HG03432 (cell line): ENCODE measurements around the gene CPED1.
A peak's percentile ranks its signal among the peaks of the same experiment; 100 is the strongest.
"Not testable (repeated sequence)": the region's sequence is repeated elsewhere in the genome, so short reads cannot be mapped to it uniquely, and the experiment has no call there.

Experiments used
- ATAC-seq: cut with Tn5 transposase; IDR thresholded peaks from one replicate; pipeline ENCODE4 v1.9.1; 2021; ENCODE audit warnings: mild to moderate bottlenecking, moderate library complexity; ENCODE audit not compliant: unreplicated experiment

The CPED1 gene

DNA sequence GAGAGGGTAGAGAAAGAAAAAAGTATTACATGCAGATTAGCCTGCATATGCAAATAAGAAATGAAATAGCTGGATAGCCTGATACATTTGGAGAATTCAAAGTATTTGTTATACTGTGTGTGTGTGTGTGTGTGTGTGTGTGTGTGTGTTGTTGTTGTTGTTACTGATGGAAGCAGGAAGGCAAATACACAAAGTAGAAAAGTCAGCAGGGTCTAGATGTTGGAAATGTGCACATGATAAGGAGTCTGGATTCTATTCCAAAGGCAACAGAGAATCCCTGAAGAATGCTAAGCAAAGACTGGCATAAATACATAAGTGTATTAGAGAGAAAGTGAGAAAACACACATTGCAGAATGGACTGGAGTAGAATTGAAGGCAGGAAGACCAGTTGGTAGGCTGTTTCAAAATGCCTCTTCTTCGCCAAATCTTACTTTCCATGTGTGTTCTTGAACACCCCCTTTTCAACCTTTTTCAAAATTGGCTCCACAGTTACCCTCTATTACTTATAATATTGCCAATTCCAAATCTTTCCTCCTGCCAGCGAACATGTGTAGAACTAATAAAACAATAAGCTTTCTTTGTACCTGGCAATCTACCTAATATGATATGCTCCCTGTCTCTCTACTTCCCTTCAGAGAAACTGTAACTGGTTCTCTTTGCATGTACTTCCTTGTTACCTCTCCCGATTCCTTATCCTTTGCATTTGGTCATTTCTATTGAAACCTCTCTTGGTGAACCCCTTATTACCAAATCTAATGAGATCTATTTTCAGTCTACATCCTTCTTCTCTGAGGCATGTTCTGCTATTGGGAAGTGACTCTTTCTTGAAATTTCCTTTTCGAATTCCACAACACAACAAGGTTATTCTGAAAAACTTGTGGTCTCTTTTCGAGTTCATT, 6.2 kb downstream of the CPED1 start:
- ATAC-seq: no peak

DNA sequence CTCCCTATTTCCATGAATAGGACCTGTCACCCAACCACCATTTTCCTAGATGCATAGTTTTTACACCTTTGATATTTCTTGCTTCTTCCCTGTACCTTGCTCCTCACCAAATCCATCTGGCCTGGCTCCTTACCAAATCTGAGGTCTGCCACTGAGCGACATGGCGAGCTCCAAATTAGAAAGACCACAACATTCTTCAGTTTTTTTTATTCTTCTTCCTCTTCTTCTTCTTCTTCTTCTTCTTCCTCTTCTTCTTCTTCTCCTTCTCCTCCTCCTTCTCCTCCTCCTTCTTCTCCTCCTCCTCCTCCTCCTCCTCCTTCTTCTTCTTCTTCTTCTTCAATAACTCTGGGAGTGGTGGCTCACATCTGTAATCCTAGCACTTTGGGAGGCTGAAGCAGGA, 7.1 kb downstream of the CPED1 start:
- no peak for ATAC-seq

DNA sequence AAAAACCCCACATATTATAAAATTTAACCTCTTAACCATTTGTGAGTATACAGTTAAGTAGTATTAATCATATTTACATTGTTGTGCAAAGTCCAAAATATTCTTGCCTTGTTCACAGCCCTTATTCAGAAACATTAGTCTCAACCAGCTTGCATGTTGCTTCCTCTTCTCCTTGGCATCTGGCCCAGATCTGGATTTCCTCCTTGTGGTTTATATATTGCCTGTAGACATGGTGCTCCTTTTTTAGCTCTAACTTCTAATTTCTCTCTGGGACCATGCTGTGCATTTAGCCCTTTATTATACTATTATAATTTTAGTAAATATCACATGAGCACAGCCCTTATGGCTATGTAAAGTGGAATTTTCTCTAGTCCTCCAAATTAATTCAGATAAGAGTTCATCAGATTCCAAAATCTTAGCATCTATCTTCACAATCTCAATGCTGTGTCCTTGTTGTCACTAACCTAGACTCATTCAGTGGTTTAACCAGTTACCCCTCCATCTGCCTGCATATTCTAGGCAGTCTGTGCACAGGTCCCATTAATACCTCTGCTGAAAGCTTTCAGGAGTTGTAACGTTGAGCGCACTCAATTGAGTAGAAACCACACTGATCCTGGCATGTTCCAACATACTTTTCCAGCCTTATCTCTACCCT, 7.9 kb downstream of the CPED1 start:
- peak; percentile 63 for ATAC-seq

DNA sequence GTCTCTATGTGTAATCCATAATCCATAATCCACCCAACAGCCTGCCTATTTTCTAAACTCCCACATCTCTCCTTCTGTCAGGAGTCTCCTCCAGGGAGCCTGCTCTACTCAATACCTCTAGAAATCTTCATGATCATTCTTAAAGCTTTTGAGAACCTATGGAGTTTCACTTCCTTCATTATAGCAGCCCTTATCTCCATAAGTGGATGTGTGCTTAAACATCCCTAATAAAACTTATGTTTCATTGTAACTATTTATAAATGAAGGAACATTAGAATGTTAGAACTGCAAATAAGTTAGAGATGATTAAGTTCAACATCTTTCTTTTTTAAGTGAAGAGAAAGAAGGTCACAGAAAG, 8.5 kb downstream of the CPED1 start:
- peak; percentile 31 for ATAC-seq

DNA sequence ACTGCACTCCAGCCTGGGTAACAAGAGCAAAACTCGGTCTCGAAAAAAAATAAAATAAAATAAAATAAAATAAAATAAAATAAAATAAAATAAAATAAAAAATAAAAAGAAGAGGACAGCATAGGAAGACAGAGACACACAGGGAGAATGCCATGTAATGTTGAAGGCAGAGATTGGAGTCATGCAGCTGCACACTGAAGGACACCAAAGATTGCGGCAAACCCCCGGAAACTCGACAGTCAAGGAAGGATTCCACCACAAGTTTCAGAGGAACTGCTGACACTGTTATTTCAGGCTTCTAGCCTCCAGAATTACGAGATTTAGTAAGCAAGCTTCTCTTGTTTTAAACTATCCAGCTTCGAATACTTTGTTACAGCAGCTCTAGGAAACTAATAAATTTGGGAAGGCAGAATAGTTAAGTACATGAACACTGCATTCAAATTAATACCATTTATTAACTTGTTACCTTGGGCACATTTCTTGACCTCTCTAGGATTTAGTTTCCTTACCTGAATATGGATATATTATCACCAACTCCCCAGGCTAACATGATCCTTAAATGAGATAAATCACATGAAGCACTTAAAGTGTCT, 9.5 kb downstream of the CPED1 start:
- no peak for ATAC-seq

DNA sequence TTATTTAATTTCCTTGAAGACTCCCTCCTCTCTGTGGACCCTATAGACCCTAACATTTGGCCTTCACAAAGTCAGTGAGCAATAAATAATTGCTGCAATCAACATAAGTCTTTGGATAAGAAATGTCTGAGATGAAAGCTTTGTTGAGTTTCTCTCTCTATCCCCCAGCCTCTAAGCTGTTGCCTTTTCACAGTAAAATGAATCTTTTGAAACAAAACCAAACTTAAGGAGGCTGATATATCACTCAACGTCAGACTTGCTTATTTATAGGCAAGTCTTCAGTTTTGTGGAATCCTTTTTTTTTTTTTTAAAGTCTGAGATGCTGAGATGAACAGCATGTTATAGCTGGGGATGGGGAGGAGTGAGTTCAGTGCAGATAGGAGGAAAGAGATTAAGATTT, 10.0 kb downstream of the CPED1 start:
- no peak for ATAC-seq

DNA sequence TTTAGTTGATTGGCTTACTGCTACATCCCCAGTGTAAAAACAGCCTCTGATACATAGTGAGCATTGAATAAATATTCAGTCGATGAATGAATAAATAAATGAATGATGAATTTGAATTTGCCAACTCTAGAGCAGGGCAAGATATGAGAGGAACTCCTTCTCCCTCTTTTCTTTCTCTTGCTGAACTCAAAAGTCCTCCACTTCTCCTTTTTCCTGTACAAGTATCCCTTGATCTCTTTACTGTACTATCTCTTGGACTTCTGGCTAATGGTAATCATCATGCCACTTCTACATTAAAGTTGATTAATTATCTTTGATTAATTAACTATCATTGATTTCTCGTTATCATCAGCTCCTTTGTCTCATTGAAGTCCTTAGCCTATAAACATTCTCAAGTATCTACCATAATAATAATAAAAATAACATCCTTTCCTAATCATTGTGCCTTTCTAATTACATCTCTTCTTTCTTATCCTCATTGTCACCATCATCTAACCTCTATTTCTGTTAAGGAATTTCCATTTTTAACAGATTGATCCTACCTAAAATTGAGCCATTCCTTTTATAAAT, 10.6 kb downstream of the CPED1 start:
- ATAC-seq: no peak

DNA sequence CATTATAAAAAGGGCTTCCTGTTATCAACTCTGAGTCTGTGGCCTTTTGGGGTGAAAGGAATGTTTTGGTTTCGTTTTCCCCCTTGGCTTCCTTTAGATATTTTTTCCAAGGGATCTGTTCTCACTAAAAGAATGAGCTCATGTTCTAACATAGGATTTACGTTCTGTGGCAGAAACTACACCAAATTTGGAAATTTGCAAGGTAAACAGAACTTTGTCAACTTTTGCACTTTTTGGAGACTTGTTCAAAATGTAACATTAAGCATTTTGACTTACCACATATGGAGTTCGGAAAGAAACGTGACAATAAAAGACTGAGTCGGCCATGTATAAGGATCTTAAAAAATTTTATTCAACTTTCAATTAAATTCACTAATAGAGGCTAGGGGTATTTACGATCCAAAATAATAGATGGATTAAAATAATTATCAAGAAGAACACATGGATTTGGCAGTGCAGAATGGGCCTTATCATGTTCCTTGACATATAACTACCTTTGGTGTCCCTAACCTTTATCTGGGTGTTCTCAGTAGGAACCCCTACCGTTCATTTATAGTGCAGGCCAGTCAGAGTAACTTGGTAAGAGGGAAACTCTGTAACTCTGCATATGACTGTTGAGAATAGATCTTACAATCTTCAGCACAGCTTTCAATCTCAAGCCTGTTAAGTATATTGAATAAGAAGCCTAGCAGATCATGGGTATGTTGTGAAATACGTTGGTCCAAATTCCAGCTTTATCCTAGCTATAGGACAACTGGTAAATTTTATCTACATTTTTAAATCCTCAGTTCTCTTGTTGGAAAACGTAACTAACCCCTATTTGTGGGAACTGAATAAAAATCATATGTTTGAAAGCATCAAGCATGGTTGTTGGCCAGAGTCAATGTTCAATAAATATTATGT, 11.8 kb downstream of the CPED1 start:
- ATAC-seq: no peak

DNA sequence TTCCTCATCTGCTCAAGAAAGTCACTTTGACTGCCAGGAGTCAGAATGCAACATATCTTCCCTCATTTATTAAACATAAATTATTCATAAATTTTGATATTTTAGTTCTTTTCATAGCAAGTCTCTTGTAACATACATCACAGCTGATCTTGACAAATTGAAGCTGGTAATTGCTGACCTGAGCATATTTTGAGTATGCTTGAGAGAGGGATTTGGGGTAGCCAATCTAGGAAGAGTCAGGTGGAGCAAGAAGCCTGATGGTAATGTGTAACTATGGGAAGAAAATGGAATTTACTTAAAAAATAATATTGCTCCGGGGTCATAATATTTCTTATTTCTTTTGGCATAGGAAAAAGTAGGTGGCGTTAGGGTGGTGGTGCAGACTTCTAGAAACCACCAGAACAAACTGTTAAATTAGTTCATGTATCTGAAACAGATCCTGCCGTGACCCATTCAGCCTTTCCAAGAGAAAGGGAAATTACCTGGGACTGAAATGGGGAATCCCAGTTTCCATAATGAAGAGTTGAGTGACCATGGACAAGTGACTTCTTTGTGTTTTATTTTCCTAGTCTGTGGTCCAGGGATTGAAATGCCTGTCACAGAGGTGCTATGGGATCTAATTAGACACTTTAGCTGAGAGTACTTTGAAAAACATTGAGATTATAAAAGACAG, 12.9 kb downstream of the CPED1 start:
- ATAC-seq: no peak

DNA sequence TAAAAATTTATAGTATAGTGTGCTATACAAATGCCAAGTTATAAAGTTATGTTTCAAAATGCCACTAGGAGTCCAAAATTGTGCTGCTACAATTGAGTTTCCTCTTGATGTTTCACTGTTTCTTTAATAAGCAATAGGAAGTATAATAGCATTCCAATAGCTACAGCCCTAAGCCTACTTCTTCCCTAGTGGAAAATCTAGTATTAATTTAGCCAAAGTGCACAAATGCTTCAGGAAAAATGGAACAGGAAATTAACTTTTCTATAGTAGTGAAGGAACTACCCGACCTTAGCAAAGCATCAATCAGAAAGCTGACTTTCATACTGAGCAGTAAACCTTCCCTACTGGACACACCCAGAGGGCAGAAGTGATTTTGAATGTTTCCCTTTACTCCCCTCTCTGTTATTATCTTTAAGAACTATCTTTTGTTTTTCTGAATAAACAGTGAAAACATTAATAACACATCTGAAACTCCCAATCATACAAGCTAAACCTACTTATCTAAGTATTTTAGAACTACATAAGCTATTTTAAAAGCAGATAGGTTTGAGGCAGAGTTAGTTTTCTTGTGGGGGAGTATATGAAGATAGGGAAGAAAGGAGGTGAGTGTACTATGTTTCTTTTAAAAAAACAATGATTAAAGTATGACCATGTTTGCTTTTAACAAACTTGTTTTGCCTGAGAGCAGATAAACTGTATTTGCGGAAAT, 13.7 kb downstream of the CPED1 start:
- ATAC-seq: no peak

DNA sequence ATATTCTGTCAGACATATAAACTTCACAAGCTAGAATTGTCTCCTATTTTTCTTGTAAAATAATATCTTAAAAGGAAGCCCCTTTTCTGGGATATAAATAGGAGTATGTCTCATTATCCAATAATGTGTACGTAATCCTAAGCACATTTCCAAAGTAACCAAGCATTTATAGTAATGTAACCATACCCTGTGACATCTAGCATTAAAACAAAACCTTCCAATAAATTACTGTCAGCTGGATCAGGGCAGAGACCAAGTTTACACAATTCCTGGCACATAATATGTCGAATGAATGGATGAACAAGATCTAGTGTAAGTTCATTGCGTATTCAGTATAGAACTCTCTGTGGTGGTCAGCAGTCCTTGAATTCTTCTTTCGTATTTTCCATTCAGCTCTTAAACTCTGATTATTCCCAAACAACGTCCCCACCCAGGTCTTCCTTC, 14.3 kb downstream of the CPED1 start:
- no peak for ATAC-seq

DNA sequence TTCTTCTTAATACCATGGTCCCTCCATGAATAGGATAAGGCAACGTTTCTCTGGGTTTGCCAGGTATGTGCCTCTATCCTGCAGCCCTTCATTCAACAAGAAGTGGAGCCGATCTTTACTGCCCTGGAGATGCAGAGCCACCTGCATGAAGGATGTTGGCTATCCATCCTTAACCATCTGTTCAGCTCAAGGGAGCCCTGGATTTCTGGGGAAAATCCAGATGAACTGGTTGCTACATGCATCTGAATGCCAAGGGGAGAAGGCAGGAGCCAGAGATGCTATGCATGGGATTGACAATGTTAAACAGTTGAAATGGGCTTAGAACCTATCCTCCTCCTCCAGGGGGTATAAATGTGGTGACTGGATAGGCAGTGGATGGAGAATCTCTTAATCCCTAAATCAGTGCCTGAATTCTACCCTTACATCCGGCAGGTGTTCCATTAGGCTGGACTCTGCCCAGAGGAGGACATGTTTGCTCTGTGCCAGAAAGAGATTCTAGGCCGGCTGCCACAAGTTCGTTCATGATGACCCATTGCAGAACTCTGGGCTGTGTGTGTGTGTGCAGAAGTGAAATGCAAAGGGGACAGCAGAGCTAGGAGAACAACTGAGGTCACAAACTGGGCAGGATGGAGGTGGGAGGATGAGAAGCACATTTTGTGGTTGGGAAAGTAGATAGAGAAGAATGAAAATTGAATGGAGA, 15.6 kb downstream of the CPED1 start:
- ATAC-seq: no peak

DNA sequence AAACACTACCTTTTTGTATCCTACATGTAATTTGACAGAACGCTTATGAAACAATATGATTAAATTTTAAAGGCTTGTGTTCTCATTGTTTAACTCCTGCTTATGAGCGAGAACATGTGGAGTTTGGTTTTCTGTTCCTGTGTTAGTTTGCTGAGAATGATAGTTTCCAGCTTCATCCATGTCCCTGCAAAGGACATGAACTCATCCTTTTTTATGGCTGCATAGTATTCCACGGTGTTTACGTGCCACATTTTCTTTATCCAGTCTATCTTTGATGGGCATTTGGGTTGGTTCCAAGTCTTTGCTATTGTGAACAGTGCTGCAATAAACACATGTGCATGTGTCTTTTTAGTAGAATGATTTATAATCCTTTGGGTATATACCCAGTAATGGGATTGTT, 16.5 kb downstream of the CPED1 start:
- not testable (repeated sequence) for ATAC-seq

DNA sequence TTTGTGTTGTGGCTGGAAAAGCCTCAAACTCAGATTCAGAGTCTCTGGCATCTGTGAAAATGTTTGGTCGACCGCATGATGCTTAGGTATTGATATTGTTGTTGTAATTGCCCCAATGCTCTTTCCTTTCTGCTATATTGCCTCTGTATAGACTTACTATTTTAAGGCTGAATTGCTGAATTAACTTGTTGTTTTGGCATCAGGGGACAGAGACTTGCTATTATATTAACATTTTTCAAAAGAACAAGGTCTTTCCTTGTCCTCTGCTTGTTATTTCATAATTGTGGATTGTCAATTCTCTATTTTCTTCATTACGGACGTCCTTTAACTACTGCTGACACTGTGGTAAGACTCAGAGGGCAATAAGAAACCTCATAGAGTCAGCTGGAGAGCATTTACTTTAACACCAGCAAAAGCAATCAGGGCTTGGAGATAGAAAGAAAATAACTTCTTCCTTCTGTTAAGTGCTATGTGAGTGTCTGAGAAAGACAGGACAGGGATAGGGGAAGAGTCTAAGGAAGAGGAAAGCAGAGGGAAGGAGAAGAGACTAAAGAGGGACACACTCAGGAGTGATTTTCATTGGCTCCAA, 17.6 kb downstream of the CPED1 start:
- ATAC-seq: no peak

DNA sequence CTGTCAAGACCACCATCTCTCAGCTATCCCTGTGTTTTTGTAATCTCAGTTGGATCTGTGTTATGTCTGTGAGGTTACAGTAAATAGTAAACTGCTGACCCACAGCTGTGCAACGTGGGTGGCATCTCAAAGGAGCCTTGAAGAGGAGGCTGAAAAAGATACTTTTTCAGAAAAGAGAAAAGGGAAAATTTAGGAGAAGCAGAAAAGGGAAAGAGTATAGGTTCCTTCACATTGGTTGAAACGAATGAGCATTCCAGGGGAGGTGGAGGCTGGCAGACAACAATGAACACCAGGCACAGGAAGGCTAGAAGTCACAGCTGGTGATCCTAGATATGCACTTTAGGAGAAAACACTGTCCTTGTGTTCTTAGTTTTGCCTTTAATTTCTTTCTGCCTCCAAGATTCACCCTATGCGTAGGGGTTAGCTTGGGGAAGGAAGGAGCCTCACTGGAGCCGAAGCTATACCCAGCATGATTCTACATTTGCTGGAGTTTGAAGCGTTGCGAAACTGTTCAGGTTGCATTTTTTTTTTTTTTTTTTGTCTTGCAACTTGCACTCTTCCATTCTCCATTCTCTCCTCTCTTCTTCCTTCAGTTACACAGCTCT, 18.3 kb downstream of the CPED1 start:
- ATAC-seq: no peak

DNA sequence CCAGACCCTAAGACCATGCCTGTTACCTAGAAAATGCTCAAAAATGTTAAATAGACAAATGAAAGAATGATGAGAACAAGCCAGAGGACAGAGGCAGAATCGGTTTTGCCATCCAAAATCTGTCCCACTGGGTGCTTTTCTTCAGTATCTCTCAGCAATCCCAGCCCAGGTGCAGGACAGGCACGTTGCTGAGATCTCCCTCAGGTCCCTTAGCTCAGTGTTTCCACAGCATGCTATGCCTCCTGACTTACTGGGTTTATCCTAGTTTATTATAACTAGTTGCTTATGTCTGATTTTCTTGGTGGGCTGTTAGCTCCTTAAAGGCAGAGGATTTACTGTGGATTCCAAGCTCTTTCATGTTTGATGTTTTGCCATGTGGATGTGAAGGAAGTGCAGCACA, 20.3 kb downstream of the CPED1 start:
- ATAC-seq: no peak

DNA sequence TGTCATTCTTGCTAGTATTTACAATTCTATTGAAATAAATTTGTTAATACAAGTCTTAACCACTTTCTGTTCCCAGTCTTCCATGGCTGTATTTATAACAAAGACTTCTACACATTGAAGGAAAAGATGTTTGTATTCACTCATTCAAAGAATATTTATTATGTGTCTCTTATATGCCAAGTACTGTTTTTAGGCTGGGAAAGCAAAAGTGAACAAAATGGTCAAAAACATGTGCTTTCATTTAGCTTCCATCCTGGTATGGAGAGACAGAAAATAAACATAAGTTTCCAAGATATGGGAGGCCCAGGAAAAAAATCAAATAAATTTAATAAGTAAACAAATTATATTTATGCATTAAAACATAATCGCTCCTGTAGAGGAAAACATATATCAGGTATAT, 22.9 kb downstream of the CPED1 start:
- no peak for ATAC-seq
